OCI-LY7 (cell line): Measurements from ENCODE around the gene GLCCI1.

Experiments used
- EZH2phosphoT487 ChIP-seq: fragments of 200-600 bp; sonication (generic); IDR thresholded peaks from 2 replicates; pipeline ENCODE4 v1.6.1; 2018; ENCODE audit warnings: low read depth, borderline replicate concordance, mild to moderate bottlenecking, mixed run types, antibody characterized with exemption, low read length, moderate library complexity, mixed read lengths
- TF ChIP-seq, protein P1 (sequence below): fragments of 200-600 bp; sonication (generic); conservative IDR thresholded peaks from 2 replicates; pipeline ENCODE4 v1.5.1; 2014; ENCODE audit warnings: mild to moderate bottlenecking, antibody characterized with exemption, low read length, moderate library complexity, mixed read lengths

DNA sequence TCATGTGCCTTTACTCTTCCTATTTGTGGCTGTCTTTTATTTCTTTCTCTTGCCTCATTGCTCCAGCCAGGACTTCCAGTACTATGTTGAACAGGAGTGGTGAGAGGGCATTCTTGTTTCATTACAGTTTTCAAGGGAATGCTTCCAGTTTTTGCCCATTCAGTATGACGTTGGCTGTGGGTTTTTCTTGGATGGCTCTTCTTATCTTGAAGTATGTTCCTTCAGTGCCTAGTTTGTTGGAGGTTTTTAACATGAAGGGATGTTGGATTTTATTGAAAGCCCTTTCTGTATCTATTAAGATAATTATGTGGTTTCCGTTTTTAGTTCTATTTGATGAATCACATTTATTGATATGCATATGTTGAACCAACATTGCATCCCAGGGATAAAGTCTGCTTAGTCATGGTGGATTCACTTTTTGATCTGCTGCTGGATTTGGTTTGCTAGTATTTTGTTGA is 96.8 kb downstream of the GLCCI1 start:
- TF ChIP-seq, protein P1, sequence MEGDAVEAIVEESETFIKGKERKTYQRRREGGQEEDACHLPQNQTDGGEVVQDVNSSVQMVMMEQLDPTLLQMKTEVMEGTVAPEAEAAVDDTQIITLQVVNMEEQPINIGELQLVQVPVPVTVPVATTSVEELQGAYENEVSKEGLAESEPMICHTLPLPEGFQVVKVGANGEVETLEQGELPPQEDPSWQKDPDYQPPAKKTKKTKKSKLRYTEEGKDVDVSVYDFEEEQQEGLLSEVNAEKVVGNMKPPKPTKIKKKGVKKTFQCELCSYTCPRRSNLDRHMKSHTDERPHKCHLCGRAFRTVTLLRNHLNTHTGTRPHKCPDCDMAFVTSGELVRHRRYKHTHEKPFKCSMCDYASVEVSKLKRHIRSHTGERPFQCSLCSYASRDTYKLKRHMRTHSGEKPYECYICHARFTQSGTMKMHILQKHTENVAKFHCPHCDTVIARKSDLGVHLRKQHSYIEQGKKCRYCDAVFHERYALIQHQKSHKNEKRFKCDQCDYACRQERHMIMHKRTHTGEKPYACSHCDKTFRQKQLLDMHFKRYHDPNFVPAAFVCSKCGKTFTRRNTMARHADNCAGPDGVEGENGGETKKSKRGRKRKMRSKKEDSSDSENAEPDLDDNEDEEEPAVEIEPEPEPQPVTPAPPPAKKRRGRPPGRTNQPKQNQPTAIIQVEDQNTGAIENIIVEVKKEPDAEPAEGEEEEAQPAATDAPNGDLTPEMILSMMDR: no peak
- no peak for TF ChIP-seq EZH2phosphoT487
